ENCODE results near the gene AGAP1.

DNA sequence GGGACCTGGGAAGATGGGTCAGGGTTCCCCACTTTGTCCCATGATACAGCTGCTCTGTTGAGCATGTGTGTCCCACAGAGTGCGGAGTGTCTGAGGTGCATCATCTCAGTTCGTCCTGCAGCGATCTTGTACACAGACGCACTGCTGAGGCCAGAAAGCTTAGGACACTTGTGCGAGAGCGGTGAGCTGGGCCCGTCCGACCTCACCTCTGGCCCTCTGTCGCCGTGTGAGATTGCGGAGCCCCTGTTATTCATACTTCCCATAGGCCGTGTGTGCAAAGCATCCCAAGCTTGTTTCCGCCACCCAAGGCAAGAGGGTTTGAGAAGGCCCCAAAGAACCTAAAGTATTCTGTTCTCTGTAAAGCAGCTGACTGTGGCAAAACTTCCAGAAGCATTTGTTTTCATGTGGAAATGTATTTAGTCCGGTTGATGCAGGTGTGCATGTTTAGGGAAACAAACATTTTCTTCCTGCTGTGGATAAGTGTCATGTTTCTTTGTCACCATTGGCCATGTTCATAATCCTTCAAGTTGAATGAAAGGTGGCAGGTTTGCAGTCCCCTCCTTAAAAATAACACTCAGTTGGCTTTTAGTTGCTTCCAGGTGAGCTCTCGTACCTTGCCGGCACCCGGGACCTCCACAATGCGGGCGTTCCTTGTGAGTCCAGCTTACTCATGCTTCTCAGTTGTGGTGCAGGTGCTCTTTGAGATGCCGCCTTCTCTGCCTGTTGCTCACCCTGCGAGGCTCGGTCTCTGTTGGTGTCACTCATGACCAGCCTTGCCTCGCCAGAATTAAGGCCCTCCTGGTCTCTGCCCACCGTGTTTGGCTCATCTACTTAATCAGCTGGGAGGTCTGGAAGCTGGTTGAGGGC, 5.3 kb downstream of the AGAP1 start:
- TF ChIP-seq, protein P1, sequence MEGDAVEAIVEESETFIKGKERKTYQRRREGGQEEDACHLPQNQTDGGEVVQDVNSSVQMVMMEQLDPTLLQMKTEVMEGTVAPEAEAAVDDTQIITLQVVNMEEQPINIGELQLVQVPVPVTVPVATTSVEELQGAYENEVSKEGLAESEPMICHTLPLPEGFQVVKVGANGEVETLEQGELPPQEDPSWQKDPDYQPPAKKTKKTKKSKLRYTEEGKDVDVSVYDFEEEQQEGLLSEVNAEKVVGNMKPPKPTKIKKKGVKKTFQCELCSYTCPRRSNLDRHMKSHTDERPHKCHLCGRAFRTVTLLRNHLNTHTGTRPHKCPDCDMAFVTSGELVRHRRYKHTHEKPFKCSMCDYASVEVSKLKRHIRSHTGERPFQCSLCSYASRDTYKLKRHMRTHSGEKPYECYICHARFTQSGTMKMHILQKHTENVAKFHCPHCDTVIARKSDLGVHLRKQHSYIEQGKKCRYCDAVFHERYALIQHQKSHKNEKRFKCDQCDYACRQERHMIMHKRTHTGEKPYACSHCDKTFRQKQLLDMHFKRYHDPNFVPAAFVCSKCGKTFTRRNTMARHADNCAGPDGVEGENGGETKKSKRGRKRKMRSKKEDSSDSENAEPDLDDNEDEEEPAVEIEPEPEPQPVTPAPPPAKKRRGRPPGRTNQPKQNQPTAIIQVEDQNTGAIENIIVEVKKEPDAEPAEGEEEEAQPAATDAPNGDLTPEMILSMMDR (IDR thresholded peaks at IDR 0.05), result no peak
- TF ChIP-seq POLR2A (IDR thresholded peaks at IDR 0.05), result no peak

All from uterus (tissue), 2 donors.